Measurements from ENCODE around the gene PHTF2.

The PHTF2 gene

DNA sequence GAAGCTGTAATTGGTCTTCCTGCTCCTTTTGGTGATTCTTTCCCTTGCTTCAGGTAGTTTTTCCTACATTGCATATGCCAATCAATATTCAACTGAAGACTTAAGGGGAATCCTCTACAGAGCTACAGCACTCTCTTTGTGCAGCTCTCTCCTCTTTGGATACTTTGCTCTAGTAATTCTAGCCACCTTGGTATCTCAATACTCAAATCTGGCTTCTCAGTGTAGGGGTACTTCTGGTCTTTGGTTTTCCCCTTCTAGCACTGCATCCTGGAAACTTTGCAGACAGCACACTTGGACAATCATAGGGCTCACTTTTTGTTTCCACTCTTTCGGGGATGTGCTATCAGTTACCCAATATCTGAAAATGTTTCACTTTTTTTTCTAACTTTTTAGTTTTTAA lies 9.9 kb downstream of the PHTF2 start:
- TF ChIP-seq, protein P1, sequence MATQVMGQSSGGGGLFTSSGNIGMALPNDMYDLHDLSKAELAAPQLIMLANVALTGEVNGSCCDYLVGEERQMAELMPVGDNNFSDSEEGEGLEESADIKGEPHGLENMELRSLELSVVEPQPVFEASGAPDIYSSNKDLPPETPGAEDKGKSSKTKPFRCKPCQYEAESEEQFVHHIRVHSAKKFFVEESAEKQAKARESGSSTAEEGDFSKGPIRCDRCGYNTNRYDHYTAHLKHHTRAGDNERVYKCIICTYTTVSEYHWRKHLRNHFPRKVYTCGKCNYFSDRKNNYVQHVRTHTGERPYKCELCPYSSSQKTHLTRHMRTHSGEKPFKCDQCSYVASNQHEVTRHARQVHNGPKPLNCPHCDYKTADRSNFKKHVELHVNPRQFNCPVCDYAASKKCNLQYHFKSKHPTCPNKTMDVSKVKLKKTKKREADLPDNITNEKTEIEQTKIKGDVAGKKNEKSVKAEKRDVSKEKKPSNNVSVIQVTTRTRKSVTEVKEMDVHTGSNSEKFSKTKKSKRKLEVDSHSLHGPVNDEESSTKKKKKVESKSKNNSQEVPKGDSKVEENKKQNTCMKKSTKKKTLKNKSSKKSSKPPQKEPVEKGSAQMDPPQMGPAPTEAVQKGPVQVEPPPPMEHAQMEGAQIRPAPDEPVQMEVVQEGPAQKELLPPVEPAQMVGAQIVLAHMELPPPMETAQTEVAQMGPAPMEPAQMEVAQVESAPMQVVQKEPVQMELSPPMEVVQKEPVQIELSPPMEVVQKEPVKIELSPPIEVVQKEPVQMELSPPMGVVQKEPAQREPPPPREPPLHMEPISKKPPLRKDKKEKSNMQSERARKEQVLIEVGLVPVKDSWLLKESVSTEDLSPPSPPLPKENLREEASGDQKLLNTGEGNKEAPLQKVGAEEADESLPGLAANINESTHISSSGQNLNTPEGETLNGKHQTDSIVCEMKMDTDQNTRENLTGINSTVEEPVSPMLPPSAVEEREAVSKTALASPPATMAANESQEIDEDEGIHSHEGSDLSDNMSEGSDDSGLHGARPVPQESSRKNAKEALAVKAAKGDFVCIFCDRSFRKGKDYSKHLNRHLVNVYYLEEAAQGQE (IDR thresholded peaks at IDR 0.05; ENCODE audit: insufficient replicate concordance, low read depth), result no peak
- TF ChIP-seq POLR2AphosphoS5 (IDR thresholded peaks at IDR 0.05; ENCODE audit: low read depth), result no peak
- TF ChIP-seq SPI1 (IDR thresholded peaks at IDR 0.05; ENCODE audit: borderline replicate concordance, low read depth), result no peak
- no peak for TF ChIP-seq GABPA (IDR thresholded peaks at IDR 0.05; ENCODE audit: low read depth)
- TF ChIP-seq, protein P2, sequence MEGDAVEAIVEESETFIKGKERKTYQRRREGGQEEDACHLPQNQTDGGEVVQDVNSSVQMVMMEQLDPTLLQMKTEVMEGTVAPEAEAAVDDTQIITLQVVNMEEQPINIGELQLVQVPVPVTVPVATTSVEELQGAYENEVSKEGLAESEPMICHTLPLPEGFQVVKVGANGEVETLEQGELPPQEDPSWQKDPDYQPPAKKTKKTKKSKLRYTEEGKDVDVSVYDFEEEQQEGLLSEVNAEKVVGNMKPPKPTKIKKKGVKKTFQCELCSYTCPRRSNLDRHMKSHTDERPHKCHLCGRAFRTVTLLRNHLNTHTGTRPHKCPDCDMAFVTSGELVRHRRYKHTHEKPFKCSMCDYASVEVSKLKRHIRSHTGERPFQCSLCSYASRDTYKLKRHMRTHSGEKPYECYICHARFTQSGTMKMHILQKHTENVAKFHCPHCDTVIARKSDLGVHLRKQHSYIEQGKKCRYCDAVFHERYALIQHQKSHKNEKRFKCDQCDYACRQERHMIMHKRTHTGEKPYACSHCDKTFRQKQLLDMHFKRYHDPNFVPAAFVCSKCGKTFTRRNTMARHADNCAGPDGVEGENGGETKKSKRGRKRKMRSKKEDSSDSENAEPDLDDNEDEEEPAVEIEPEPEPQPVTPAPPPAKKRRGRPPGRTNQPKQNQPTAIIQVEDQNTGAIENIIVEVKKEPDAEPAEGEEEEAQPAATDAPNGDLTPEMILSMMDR (IDR thresholded peaks at IDR 0.05; ENCODE audit: insufficient read depth, low read length), result no peak
- DNase-seq (ENCODE audit: low read depth in 1 of 2, low spot score in 1 of 2), result no peak
- Histone ChIP-seq H3K27me3 (ENCODE audit: insufficient read depth, poor library complexity, severe bottlenecking) (no peaks in the 10 kb centered on the region), H3K4me3 (replicated peaks; ENCODE audit: insufficient read depth, low read length) (no peak overlapping the region), H3K27ac (replicated peaks) (no peak overlapping the region)

- DNase-seq (ENCODE audit: low read depth in 1 of 2, low spot score in 1 of 2), result no peak
These were observed 13.1 kb downstream of the PHTF2 start for GRCh38 chr7:77811516-77812289.

DNA sequence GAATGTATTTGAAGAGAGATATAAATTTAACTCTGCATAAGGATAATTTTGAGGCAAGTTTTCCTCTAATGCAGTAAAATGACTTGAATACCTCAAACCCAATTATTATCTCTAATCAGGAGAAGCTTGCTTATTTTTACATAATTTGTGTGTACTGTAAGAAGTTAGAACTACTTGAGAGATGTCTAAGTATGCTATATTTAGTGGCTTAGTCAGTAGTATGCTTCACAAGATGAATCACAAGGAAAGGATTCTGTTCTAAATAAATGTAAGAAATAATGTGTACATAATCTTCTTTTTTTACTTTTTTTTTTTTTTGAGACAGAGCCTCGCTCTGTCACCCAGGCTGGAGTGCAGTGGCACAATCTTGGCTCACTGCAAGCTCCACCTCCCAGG lies 13.7 kb downstream of the PHTF2 start:
- H3K4me3 ChIP-seq (replicated peaks; ENCODE audit: insufficient read depth, low read length), result no peak overlapping the region
- TF ChIP-seq, protein P2 (IDR thresholded peaks at IDR 0.05; ENCODE audit: insufficient read depth, low read length), result no peak
- TF ChIP-seq GABPA (IDR thresholded peaks at IDR 0.05; ENCODE audit: low read depth), result no peak
- TF ChIP-seq POLR2AphosphoS5 (IDR thresholded peaks at IDR 0.05; ENCODE audit: low read depth), result no peak
- TF ChIP-seq, protein P1 (IDR thresholded peaks at IDR 0.05; ENCODE audit: insufficient replicate concordance, low read depth), result no peak
- TF ChIP-seq SPI1 (IDR thresholded peaks at IDR 0.05; ENCODE audit: borderline replicate concordance, low read depth), result no peak
- H3K27me3 ChIP-seq (ENCODE audit: insufficient read depth, poor library complexity, severe bottlenecking), result no peaks in the 10 kb centered on the region
- no peak for DNase-seq (ENCODE audit: low read depth in 1 of 2, low spot score in 1 of 2)
- no peak overlapping the region for H3K27ac ChIP-seq (replicated peaks)

More at GRCh38 chr7:77811516-77812289, 13.1 kb downstream of the PHTF2 start:
- no peaks in the 10 kb centered on the region for H3K27me3 ChIP-seq (ENCODE audit: insufficient read depth, poor library complexity, severe bottlenecking)
- TF ChIP-seq, protein P1 (IDR thresholded peaks at IDR 0.05; ENCODE audit: insufficient replicate concordance, low read depth), result no peak
- TF ChIP-seq GABPA (IDR thresholded peaks at IDR 0.05; ENCODE audit: low read depth), result no peak
- TF ChIP-seq POLR2AphosphoS5 (IDR thresholded peaks at IDR 0.05; ENCODE audit: low read depth), result no peak
- TF ChIP-seq SPI1 (IDR thresholded peaks at IDR 0.05; ENCODE audit: borderline replicate concordance, low read depth), result no peak
- TF ChIP-seq, protein P2 (IDR thresholded peaks at IDR 0.05; ENCODE audit: insufficient read depth, low read length), result no peak
- no peak overlapping the region for H3K27ac ChIP-seq (replicated peaks)
- H3K4me3 ChIP-seq (replicated peaks; ENCODE audit: insufficient read depth, low read length), result no peak overlapping the region
